GM21390 (cell line): Measurements from ENCODE around the gene SPATA32.

Source experiments
- ATAC-seq: cut with Tn5 transposase; IDR thresholded peaks from one replicate; pipeline ENCODE4 v1.9.1; 2021; ENCODE audit not compliant: unreplicated experiment

The SPATA32 gene

GRCh38 chr17:45293413-45294211 lies 31.7 kb upstream of the SPATA32 start:
- ATAC-seq: no peak

DNA sequence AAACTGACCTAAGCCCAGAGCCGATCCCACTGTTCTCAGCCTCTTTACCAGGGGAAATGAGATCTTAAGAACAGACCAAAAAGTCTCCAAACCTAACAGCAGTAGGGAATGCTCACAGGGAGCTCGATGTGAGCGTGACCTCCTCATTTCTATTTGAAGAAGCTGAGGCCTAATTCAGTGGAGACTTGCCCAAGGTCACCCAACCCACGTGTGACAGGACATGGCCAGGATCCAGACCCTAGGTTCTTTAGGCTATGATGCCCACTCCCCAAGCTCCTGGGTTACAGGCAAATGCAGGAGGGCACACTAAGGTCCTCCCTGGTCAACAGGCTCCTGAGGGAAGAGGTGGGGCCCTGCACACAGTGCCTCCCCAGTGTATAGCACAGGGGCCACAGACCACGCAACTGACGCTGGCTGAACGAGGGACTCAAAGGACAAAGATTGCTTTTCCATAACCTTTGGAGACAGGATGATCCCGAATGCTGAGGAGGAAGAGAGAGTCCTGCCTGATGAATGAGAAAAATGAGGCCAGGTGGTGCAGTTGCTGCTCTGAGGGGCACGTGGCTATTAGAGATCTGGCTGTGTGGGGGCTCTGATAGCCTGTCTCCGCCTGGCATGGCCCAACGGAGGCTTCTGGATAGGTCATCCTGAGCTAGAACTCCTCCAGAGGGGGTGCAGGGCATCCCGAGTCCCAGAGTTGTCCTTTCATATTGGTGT lies 31.0 kb upstream of the SPATA32 start:
- no peak for ATAC-seq

DNA sequence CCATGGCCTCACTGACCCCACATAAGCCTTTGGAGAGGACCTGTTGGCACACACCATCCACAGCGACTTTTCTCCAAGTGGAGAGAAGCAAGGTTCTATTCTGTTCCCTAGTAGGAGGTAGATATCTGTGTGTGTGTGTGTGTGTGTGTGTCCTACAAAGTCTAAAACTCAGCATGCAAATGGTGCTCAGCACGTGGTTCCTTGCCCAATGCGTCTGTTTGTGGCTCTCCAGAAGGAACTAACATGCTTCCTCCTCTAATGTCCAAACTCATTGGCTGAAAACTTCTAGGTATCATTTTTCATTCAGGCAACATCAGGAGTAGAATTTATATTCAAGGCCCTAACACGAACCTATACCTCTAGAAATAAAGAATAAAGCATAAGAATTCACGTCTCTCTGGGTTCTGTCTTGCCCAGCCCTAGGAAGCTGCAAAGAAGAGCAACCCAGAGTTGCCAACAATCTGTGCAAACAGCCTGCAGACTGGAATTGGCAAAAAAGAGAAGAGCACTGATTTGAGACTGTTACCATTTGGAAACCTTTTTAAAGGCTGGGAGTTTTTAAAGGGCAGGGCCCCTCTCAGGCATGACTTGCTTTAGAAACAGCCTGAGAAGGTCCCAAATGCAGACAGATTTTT lies 29.4 kb upstream of the SPATA32 start:
- no peak for ATAC-seq

DNA sequence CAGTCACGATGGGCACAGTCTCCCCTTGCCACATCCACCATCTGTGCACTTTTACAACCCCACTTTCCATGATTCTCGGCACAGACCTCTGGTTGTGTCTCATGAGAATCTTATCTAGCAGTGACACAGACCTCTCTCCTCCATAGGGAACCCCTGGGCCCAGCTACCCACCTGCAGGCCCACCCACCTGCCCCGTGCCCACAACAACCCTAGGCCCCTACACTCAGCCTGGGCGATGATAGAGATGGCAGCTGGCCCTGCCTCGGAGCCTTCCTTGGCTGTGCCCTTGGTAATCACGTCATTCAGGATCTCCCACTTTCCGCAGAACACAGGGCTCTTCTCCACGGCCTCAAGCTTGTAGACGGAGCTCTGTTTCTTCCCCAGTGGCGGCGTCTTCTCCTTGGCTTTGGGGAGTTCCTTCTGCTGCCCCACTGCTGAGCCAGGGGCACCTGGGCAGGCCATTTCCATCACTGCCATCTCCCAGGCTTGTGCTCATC lies 28.4 kb upstream of the SPATA32 start:
- no peak for ATAC-seq

DNA sequence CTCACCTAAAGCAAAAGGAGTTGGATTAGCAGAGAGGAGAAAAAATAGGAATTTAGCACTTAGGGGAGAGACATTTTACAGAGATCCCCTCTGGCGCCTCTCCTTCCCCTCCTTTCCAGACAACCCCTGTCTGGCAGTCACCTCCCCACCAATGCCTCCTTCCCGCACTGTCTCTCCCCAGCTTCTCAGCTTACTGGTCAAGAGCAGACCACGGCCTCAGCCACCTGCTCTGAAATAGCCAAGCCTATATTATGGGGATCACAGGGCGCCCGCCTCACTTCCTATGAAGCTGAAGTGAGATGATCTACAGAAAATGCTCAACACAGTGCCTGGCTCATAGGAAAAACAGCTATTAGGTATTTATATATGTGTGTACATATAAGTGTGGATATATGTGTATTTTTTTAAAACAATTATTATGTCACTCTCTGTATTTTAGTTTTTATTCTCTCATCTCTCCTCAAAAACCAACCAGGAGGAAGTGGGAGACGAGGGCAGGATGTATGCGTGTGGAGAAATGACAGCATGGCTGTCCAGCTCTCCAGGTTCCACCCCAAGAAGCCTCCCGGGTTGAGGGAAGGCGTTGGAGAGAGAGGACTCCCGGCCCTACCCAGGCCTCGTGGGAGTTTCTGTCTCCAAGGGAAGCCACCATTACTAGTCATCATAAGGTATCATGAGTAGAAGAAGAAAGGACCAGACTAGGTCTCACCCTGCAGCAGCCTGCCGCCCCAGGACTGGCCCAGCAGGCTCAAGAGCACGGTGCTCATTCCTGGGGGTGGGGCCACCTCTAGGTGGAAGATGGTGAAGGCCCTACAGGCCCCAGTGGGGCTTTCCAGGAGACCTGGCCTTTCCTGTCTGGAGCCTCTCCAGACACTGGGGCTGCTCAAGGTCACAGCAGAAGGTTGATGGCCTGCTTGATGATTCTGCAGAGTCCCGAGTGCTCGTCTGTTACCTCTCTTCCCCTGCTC lies 27.7 kb upstream of the SPATA32 start:
- ATAC-seq: no peak

- ATAC-seq: no peak
These were observed 26.9 kb upstream of the SPATA32 start for GRCh38 chr17:45288825-45289224.

- ATAC-seq: no peak
These were observed 25.9 kb upstream of the SPATA32 start for GRCh38 chr17:45287526-45288500.

DNA sequence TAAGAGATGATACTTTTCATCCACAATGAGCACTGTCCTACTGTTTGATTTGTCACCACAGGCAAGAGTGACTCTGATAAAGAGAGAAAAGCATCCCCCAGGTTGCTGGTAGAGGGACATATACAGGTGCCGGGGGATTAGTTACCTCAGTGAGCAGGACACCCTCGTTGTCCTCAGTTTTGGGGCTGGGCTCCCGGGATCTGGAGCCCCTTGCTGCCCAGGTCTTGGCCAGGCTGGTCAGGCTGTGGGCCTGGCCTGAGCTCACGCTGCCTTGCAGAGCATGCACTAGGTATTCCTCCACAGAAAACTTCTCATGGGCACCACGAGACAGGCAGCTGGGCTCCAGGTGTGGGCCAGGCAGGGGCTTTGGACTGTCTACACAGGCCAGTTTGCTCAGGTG lies 24.4 kb upstream of the SPATA32 start:
- no peak for ATAC-seq

DNA sequence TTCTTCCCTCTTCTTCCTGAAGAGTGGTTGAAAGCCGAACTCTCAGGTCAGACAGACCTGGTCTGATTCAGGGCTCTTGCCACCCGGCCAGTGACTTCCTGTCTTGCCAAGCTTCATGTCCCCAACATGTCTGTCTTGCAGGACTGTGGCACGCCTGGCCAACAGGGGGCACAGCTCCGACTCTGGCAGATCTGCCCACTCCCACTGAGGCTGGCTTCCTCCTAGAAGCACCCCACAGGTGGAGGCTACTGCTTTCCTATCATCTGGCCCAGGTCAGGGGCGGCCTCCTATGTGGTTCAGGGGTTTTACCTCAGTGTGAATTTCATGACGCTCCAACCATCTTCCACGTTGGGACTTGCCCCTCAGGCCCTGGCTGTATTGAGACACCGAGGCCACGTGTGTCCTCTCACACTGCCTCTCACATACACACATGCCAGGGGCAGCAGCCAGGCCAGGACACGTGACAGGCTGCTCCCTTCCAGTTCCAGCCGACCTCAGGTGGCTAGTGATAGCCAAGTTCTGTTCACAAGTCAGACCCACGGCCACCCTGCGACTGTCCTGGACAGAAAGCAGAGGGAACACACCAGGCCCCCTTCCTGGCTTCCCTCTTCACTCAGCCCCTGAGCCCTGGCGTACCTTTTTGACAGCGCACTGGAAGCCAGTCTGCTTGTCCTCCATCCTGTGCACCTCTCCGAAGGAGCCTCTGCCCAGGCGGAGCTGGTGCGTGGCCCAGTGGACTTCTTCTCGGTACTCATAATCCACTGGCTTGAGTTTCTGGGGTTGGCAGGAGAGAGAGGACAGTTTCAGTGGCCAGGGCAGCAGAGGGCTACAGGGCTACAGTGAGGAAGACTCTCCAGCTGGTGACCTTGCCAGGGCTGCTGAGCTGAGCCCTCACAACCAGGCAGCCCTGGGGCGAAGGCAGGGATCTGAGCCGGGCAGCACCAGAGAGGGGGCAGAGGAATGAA lies 22.6 kb upstream of the SPATA32 start:
- ATAC-seq: no peak

GRCh38 chr17:45283711-45284110 lies 21.8 kb upstream of the SPATA32 start:
- ATAC-seq: no peak

GRCh38 chr17:45282683-45283644 lies 21.1 kb upstream of the SPATA32 start:
- ATAC-seq: no peak

DNA sequence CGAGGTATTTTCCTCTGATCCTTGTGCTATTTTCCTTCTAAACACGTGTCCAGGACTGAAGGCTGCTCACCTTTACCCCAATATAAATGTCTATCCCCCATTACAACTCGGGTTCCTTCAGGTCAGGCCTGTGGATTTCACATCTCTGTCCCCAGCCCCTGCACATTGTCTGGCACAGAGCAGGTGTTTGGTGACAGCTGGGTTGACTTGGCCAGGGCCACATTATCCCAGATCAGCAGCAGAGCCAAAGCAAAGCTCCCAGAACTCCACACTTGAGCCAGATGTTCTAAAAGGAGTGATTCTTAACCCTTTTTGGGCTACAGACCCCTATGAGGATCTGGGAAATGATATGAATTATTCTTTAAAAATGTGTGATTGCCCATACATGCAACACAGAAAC lies 18.0 kb upstream of the SPATA32 start:
- no peak for ATAC-seq

GRCh38 chr17:45277992-45278391 lies 16.1 kb upstream of the SPATA32 start:
- ATAC-seq: no peak

DNA sequence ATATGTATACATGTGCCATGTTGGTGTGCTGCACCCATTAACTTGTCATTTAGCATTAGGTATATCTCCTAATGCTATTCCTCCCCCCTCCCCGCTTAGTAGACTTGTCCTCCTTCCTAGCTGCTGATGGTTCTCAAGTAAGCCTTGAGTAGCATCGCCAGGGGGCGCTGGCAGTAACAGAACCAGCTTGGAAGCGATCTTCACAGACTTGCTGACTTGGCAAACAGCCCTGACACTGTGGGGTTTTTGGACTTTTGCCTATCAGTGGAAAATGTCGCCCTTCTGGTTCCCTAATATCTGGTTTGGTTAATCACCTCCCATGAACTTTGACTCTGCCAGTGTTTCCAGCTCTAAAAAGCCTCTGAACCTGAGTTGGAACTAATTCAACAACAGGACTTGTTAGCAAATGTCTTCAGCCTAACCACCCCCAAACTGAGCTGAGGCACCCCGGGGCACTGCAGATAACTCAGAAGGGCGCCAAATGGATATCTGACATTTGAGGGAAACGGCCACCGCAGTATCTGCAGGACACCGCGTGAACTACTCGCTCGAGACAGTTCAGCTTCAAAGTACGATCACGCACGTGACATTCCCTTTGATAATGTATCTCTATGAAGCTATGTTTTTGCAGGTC lies 15.4 kb upstream of the SPATA32 start:
- ATAC-seq: no peak

- no peak for ATAC-seq
These were observed 14.1 kb upstream of the SPATA32 start for GRCh38 chr17:45276031-45276430.

- ATAC-seq: no peak
These were observed 12.1 kb upstream of the SPATA32 start for GRCh38 chr17:45274033-45274432.

DNA sequence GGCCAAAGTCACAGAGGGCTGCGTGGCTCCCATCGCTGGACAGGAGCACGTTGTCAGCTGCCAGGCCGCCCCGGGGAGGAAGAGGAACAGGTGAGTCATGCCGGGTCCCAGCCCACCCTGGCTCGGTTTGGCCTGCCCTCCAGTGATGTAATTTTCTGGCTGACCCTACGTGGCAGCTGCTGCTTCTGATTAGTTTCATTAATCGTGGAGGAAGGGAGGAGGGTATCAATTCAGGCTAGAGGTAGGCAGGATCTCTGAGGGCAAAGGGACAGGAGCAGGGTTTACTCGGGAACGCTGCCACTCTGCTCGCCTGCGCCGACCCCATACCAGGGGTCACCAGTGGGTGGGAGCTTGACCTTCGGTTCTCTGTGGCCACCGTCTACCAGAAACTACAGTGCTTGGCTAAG lies 11.7 kb upstream of the SPATA32 start:
- ATAC-seq: no peak
